CD8-positive, alpha-beta memory T cell (primary cell): ENCODE measurements around the gene CHRD. TPM values are rescaled to one million over a fixed set of nuclear protein-coding genes. Genes with fewer than 3 reads are reported as not detected.
A peak's percentile ranks its signal among the peaks of the same experiment; 100 is the strongest.

ENCODE experiments used
- CTCF ChIA-PET: fragments of 350-600 bp; sonication (Branson Sonifier 250); formaldehyde crosslinking; loops from one replicate; lab custom pipeline; 2021; ENCODE audit warnings: antibody characterized with exemption; lab: Charles Lee
- POLR2A ChIA-PET: fragments of 350-600 bp; sonication (Branson Sonifier 250); formaldehyde crosslinking; loops from one replicate; lab custom pipeline; 2021; ENCODE audit warnings: antibody characterized with exemption; lab: Charles Lee
- DNase-seq, 5 donors: peaks; one replicate each; pipeline versions ENCODE4 v3.0.0 to v3.0.0-alpha.2; 2020 to 2022; ENCODE audit warnings: mixed read lengths in 1 of 5
- H3K27ac ChIP-seq: one replicate; pipeline ENCODE4 v1.7.0; 2013; ENCODE audit warnings: low read depth, mild to moderate bottlenecking, low read length, moderate library complexity
- H3K27me3 ChIP-seq: 2 replicates; pipeline ENCODE4 v1.7.0; 2013; ENCODE audit warnings: low read length, mild to moderate bottlenecking; ENCODE audit not compliant: insufficient read depth, poor library complexity, severe bottlenecking
- H3K36me3 ChIP-seq: 2 replicates; pipeline ENCODE4 v1.7.0; 2013; ENCODE audit warnings: mild to moderate bottlenecking, low read length, moderate library complexity; ENCODE audit not compliant: insufficient read depth
- H3K4me1 ChIP-seq: 2 replicates; pipeline ENCODE4 v1.7.0; 2013; ENCODE audit warnings: mild to moderate bottlenecking, low read length, moderate library complexity; ENCODE audit not compliant: insufficient read depth
- H3K4me3 ChIP-seq: 2 replicates; pipeline ENCODE4 v1.7.0; 2013; ENCODE audit warnings: mild to moderate bottlenecking, low read length
- H3K9me3 ChIP-seq: 2 replicates; pipeline ENCODE4 v1.7.0; 2013; ENCODE audit warnings: mild to moderate bottlenecking, low read length
- H3K27ac Mint-ChIP-seq, 8 donors: one replicate each; pipeline ENCODE4 v1.8.0; 2020 to 2021; ENCODE audit warnings: mixed read lengths in 8 of 8, mild to moderate bottlenecking in 6 of 8, inconsistent platforms in 3 of 8, moderate library complexity in 3 of 8
- H3K27me3 Mint-ChIP-seq, 2 donors: one replicate each; pipeline ENCODE4 v1.8.0; 2020 to 2021; ENCODE audit warnings: mixed read lengths in 2 of 2, mild to moderate bottlenecking in 1 of 2, moderate library complexity in 1 of 2
- H3K36me3 Mint-ChIP-seq, 3 donors: one replicate each; pipeline ENCODE4 v1.8.0; 2020 to 2021; ENCODE audit warnings: mixed read lengths in 3 of 3, inconsistent platforms in 1 of 3, mild to moderate bottlenecking in 1 of 3
- H3K4me1 Mint-ChIP-seq, 3 donors: one replicate each; pipeline ENCODE4 v1.8.0; 2020 to 2021; ENCODE audit warnings: mixed read lengths in 3 of 3, inconsistent platforms in 1 of 3, mild to moderate bottlenecking in 1 of 3
- H3K4me3 Mint-ChIP-seq, 7 donors: one replicate each; pipeline ENCODE4 v1.8.0; 2020 to 2021; ENCODE audit warnings: mixed read lengths in 7 of 7, mild to moderate bottlenecking in 6 of 7, moderate library complexity in 4 of 7, inconsistent platforms in 2 of 7
- H3K9me3 Mint-ChIP-seq, 5 donors: one replicate each; pipeline ENCODE4 v1.8.0; 2020 to 2022; ENCODE audit warnings: mixed read lengths in 5 of 5, mild to moderate bottlenecking in 3 of 5, moderate library complexity in 2 of 5, inconsistent platforms in 1 of 5
- polyA plus RNA-seq: library from polyadenylated mRNA; unstranded; fragments of 300-500 nt; fragmentation: Illumina TruSeq; gene quantifications from one replicate; pipeline ENCODE4 v1.2.3, GENCODE V29; 2021
- total RNA-seq, 2 experiments: library from RNA; stranded (reverse); gene quantifications; one replicate each; pipeline ENCODE4 v1.2.3, GENCODE V29; 2021

Gene CHRD
- total and polyA plus RNA-seq, 3 experiments from 2014 or later, result 0.04 TPM; not detected in 2

DNA sequence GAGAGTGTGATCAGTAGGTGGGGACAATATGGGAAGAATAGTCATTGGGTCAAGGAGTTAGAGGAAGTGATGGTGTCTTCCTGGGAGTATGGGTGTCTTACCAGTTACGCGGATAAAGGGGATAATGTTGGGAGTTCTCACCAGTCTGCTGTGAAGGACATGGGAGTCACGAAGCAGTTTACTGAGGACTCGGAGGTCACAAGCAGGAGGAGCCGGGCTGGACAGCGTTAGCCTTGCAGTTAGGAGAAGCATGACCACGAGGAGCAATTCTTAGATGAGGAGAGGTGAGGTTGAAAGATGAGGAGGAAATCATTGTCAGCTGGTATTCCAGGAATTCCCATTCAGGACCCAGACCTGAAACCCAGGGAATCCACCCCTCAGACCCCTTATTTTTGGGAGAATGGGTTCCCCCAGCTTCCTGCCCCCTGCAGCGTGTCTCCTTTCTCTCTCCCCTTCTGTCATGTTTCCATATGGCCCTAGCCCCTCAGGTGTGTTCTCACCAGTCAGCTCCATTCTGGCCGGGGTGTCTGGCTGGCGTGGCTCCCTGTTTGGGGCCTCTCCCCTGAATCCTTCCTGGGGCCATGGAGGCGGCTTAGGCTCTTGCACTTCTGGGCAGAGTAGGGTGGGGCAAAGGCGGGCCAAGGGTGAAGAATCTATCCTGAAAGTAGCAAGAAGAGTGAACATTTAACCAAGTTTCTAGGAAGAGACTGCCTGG lies 4.0 kb upstream of the CHRD start:
- no peak for DNase-seq
- Histone ChIP-seq H3K27me3 (peaks cover 16% of the 10 kb centered on the region), H3K4me3 (no peak overlapping the region), H3K27ac (no peak overlapping the region), H3K9me3 (no peaks in the 10 kb centered on the region), H3K4me1 (peaks cover 3% of the 10 kb centered on the region), H3K36me3 (no peaks in the 10 kb centered on the region)
- H3K36me3 Mint-ChIP-seq, result peaks cover 0 to 2% (median 0%) of the 10 kb centered on the region in 3 donors
- H3K4me1 Mint-ChIP-seq, result peaks cover 7 to 14% (median 8%) of the 10 kb centered on the region in 3 donors
- H3K27ac Mint-ChIP-seq, result no peak overlapping the region
- CTCF ChIA-PET, result interaction anchor here (1.0 to 1.5 kb wide), 2 partner anchors 22 to 138 kb away, joined by 4 read pairs; no protein-coding TSS in a partner anchor
- peaks cover 27 to 48% of the 10 kb centered on the region in 2 donors for H3K27me3 Mint-ChIP-seq
- H3K4me3 Mint-ChIP-seq, result no peak overlapping the region
- H3K9me3 Mint-ChIP-seq, result no peaks in the 10 kb centered on the region
- POLR2A ChIA-PET, result no interaction called here

GRCh38 chr3:184377374-184377773 lies 2.5 kb upstream of the CHRD start:
- H3K27me3 ChIP-seq, result peaks cover 30% of the 10 kb centered on the region

GRCh38 chr3:184377882-184378445 lies 1.9 kb upstream of the CHRD start, which contains the start of gene THPO:
Gene THPO, minus strand, starts transcription at chr3:184378207. Its CDS starts 1,948 bp downstream, at chr3:184376259.
- H3K4me3 Mint-ChIP-seq, result peak within 1 kb of the TSS; percentile 68 to 88 (median 71)
- H3K27me3 ChIP-seq, result peaks cover 33% of the 10 kb centered on the region
- POLR2A ChIA-PET, result no interaction called here
- no peaks in the 10 kb centered on the region for H3K9me3 ChIP-seq
- peaks cover 0 to 2% (median 0%) of the 10 kb centered on the region in 3 donors for H3K36me3 Mint-ChIP-seq
- H3K4me1 ChIP-seq, result peaks cover 10% of the 10 kb centered on the region
- H3K27ac Mint-ChIP-seq, result no peak within 1 kb of the TSS
- no peaks in the 10 kb centered on the region for H3K36me3 ChIP-seq
- DNase-seq, result no peak
- no peaks in the 10 kb centered on the region for H3K9me3 Mint-ChIP-seq
- H3K27ac ChIP-seq, result no peak within 1 kb of the TSS
- peaks cover 40 to 68% of the 10 kb centered on the region in 2 donors for H3K27me3 Mint-ChIP-seq
- peaks cover 5 to 21% (median 9%) of the 10 kb centered on the region in 3 donors for H3K4me1 Mint-ChIP-seq
- no peak within 1 kb of the TSS for H3K4me3 ChIP-seq
- CTCF ChIA-PET, result interaction anchor here (0.5 to 1.5 kb wide), 2 partner anchors 24 to 95 kb away, joined by 3 to 4 read pairs; no protein-coding TSS in a partner anchor

More at GRCh38 chr3:184377374-184377773, 2.5 kb upstream of the CHRD start:
- Histone ChIP-seq H3K36me3 (no peaks in the 10 kb centered on the region), H3K9me3 (no peaks in the 10 kb centered on the region), H3K4me3 (no peak overlapping the region), H3K4me1 (peaks cover 10% of the 10 kb centered on the region), H3K27ac (no peak overlapping the region)
- ChIA-PET POLR2A (no interaction called here), CTCF (interaction anchor here (0.5 to 1.5 kb wide), 2 partner anchors 23 to 95 kb away, joined by 3 to 4 read pairs; no protein-coding TSS in a partner anchor)
- DNase-seq, result no peak
- Mint-ChIP-seq H3K4me3 (no peak overlapping the region), H3K36me3 (peaks cover 0 to 2% (median 0%) of the 10 kb centered on the region in 3 donors), H3K9me3 (no peaks in the 10 kb centered on the region), H3K4me1 (peaks cover 5 to 21% (median 9%) of the 10 kb centered on the region in 3 donors), H3K27me3 (peaks cover 34 to 62% of the 10 kb centered on the region in 2 donors), H3K27ac (no peak overlapping the region)

- no peak for DNase-seq
- Mint-ChIP-seq H3K36me3 (peaks cover 0 to 2% (median 0%) of the 10 kb centered on the region in 3 donors), H3K4me3 (peak overlapping the region; percentile 68 to 88 (median 71)), H3K27me3 (peaks cover 46 to 72% of the 10 kb centered on the region in 2 donors), H3K9me3 (no peaks in the 10 kb centered on the region), H3K27ac (no peak overlapping the region), H3K4me1 (peaks cover 5 to 21% (median 9%) of the 10 kb centered on the region in 3 donors)
- no peak overlapping the region for H3K27ac ChIP-seq
- ChIA-PET POLR2A (no interaction called here), CTCF (no interaction called here)
- H3K36me3 ChIP-seq, result no peaks in the 10 kb centered on the region
- H3K27me3 ChIP-seq, result peaks cover 33% of the 10 kb centered on the region
- no peaks in the 10 kb centered on the region for H3K9me3 ChIP-seq
- peaks cover 10% of the 10 kb centered on the region for H3K4me1 ChIP-seq
- H3K4me3 ChIP-seq, result no peak overlapping the region
Observed at GRCh38 chr3:184378651-184379357, 1.1 kb upstream of the CHRD start.

GRCh38 chr3:184380185-184380626 lies 352 bp downstream of the CHRD start:
- POLR2A ChIA-PET, result no interaction called here
- CTCF ChIA-PET, result interaction anchor here (1.2 to 1.5 kb wide), 2 partner anchors 9 to 16 kb away, joined by 5 read pairs; no protein-coding TSS in a partner anchor
- no peaks in the 10 kb centered on the region for H3K36me3 ChIP-seq
- Mint-ChIP-seq H3K27ac (no peak overlapping the region), H3K4me3 (no peak overlapping the region), H3K4me1 (peaks cover 5 to 21% (median 9%) of the 10 kb centered on the region in 3 donors), H3K27me3 (peaks cover 48 to 78% of the 10 kb centered on the region in 2 donors), H3K9me3 (no peaks in the 10 kb centered on the region), H3K36me3 (peaks cover 0 to 2% (median 0%) of the 10 kb centered on the region in 3 donors)
- H3K4me3 ChIP-seq, result no peak overlapping the region
- DNase-seq, result peak in 1 of 5 donors; percentile 8
- H3K9me3 ChIP-seq, result no peaks in the 10 kb centered on the region
- H3K27ac ChIP-seq, result no peak overlapping the region
- H3K27me3 ChIP-seq, result peaks cover 33% of the 10 kb centered on the region
- H3K4me1 ChIP-seq, result peaks cover 10% of the 10 kb centered on the region

DNA sequence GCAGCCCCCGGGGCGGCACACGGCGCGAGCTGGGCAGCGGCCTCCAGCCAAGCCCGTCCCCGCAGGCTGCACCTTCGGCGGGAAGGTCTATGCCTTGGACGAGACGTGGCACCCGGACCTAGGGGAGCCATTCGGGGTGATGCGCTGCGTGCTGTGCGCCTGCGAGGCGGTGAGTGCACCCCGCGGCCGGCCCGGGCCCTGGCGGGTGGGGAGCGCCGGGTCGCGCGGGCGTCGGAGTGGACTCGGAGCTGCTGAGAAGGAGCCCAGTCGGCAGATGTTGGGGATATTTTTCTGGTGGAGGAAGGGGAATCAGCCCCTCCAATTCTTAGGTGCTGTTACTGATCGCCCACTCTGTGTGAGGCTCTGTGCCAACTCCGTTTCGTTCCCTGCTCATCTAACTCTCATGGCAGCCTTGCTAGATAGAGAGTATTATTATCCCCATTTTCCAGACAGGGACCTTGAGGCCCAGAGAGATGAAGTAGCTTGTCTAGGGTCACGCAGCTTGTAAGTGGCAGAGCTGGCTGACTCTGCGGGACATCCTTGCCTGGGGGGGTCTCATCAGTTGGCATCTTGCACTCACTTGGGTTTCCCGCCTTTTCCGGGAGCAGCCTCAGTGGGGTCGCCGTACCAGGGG lies 890 bp downstream of the CHRD start:
- ChIA-PET POLR2A (no interaction called here), CTCF (interaction anchor here (0.6 to 1.5 kb wide), 3 partner anchors 9 to 124 kb away, joined by 3 to 5 read pairs (median 5); no protein-coding TSS in a partner anchor)
- Mint-ChIP-seq H3K36me3 (peaks cover 0 to 2% (median 0%) of the 10 kb centered on the region in 3 donors), H3K4me1 (peaks cover 5 to 21% (median 9%) of the 10 kb centered on the region in 3 donors), H3K27ac (no peak overlapping the region), H3K4me3 (peak overlapping the region in 6 of 7 donors; percentile 72 to 79 (median 75)), H3K27me3 (peaks cover 47 to 77% of the 10 kb centered on the region in 2 donors), H3K9me3 (no peaks in the 10 kb centered on the region)
- Histone ChIP-seq H3K9me3 (no peaks in the 10 kb centered on the region), H3K27ac (no peak overlapping the region), H3K36me3 (no peaks in the 10 kb centered on the region), H3K4me1 (peaks cover 10% of the 10 kb centered on the region), H3K4me3 (peak overlapping the region; percentile 51), H3K27me3 (peaks cover 33% of the 10 kb centered on the region)
- DNase-seq, result no peak
